HG03558 (cell line): ENCODE measurements around the gene RPGRIP1L.

Experiments
- ATAC-seq: cut with Tn5 transposase; IDR thresholded peaks from one replicate; pipeline ENCODE4 v1.9.1; 2021; ENCODE audit warnings: moderate number of reproducible peaks; ENCODE audit not compliant: unreplicated experiment; ENCODE audit errors: extremely low read depth

Gene RPGRIP1L

DNA sequence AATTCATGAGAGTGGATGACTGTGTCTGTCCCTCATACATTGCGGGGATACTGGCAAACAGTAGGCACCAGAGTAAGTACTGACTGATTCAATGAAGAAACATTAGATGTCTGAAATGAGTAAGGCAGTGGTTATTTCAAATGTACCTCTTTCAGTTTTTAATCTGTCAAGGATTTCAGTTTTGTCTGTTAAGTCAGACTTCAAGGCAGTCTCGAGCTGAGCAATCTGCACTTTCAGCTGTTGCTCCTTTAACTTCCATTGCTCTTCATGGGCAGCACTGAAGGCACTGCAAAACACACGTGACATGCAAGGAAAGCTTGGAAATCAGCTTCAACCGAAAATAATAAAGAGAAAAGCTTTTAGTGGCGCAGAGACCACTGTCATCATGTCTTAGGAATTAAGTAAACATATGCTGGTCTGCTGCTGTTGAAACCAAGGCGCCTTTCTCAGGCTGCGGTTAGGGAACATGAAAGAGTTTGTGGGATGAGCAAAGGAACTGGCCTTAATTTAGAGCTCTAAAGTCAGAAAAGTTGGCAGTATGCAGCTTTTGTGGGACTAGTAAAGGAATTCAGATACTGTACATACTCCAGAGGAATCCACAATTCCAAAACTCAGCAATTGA lies 38.8 kb downstream of the RPGRIP1L start:
- ATAC-seq = no peak

GRCh38 chr16:53662072-53662471 lies 41.6 kb downstream of the RPGRIP1L start:
- ATAC-seq = no peak

- ATAC-seq = no peak
Measured at GRCh38 chr16:53654946-53655345, 48.7 kb downstream of the RPGRIP1L start.

- ATAC-seq = no peak
Measured at GRCh38 chr16:53651357-53651756, 52.3 kb downstream of the RPGRIP1L start.

- no peak for ATAC-seq
Measured at GRCh38 chr16:53646506-53646905, 57.2 kb downstream of the RPGRIP1L start.

GRCh38 chr16:53643474-53643873 lies 60.2 kb downstream of the RPGRIP1L start:
- no peak for ATAC-seq

- ATAC-seq = no peak
Measured at GRCh38 chr16:53642094-53642493, 61.6 kb downstream of the RPGRIP1L start.

DNA sequence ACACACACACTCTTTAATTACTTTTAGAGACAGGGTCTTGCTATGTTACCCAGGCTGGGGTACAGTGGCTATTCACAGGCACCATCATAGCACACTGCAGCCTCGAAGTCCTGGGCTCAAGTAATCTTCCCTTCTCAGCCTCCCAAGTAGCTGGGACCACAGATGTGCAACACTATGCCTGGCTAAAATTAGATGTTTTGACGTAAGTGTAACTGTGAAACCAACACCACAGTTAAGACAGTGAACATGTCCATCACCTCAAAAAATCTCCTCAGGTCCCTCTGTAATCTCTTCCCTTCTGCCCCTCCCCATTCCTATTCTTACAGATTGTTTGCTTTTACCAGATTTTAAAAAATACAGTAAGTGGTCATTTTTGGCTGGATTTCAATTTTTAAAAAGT lies 66.7 kb downstream of the RPGRIP1L start:
- ATAC-seq = no peak

DNA sequence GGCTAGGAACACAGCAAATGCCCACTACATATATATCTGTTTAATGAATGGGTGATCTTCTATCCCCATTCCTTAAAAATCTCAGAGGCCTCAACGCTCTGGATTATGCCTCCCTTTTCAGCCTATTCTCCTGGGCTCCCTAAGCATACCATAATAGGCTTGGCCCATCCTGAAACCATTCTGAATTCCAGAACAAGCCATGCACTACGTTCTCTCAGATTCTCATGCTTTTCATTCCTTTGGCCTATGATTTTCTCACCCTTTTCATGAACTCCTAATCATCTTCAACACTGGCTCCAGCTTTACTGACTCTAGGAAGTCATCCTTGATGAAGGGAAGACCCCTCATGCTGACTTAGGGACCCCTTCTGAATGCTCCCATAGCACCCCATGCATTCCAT lies 71.1 kb downstream of the RPGRIP1L start:
- no peak for ATAC-seq

- ATAC-seq = no peak
Measured at GRCh38 chr16:53631236-53632025, 72.2 kb downstream of the RPGRIP1L start.

- no peak for ATAC-seq
Measured at GRCh38 chr16:53629607-53630312, 73.9 kb downstream of the RPGRIP1L start.

DNA sequence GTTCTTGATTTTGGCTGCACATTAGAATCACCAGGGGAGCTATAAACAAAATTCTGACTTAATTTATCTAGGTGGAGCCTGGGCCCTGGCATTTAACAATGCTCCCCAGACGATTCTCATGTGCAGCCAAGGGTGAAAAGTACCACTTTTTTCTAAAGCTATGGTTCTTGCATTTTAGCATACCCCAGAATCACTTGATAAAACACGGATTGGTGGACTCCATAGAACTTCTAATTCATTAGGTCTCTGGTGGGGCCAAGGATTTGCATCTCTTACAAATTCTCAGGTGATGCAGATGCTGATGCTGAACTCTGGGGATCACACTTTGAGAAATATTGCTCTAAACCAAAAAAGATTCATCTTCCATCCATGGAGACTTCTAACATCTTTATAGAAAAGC lies 74.5 kb downstream of the RPGRIP1L start:
- ATAC-seq = no peak

DNA sequence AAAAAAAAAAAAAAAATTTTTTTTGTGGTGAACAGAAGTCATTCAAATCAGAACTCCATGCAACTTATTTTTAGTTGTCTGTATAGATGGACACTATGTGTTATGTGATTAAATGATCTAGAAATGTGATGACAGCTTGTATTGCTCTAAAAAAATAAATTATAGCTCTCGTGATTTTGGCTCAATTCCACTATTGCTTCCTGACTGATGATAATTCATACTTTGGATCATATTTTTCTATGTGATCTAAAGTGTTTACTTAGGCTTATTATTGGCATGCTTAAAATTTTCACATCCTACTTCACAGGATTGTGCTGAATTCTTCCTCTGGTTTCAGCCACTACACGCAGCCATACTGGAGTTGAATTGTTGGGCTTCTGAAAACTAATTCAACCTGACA lies 76.8 kb downstream of the RPGRIP1L start:
- no peak for ATAC-seq

DNA sequence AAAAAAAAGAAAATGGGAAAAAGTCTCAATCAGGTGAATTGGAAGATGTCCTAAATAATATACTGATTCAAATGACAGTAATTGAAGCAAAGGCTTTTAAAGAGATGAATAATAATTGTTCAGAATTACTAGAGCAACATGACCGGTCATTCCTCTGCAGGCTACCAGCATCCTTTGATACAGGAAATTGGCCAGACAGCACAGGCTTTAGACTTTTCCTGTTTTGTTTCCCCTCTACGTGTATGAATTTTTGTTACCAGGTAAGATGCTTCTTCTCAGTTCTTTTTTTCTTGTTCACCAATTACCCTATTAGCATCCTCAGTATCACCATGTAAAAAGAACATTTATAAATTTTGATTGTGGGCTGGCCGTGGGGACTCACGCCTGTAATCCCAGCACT lies 77.5 kb downstream of the RPGRIP1L start:
- no peak for ATAC-seq

DNA sequence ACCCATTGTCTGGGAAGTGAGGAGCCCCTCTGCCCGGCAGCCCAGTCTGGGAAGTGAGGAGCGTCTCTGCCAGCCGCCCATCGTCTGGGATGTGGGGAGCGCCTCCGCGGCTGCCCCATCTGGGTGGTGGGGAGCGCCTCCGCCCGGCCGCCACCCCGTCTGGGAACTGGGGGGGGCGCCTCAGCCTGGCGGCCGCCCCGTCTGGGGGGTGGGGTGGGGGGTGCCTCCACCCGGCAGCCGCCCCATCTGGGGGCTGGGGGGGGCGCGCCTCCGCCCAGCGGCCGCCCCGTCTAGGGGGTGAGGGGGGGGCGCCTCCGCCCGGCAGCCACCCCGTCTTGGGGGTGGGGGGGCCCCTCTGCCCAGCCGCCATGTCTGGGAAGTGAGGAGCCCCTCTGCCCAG lies 78.4 kb downstream of the RPGRIP1L start:
- ATAC-seq = no peak

DNA sequence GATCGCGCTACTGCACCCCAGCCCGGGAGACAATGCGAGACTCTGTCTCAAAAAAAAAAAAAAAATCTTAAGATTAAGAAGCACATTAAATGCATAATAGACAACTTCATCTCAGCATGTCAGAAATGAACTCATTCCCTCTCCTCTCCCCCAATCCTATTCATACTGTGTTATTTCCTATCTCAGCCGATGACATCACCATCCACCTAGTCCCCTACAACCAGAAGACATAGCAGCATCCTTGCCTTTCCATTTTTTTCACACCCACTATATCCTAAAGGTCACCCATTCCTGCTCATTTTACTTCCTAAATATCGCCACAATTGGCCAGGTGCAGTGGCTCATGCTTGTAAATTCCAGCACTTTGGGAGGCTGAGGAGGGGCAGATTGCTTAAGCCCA lies 81.3 kb downstream of the RPGRIP1L start:
- ATAC-seq = no peak

DNA sequence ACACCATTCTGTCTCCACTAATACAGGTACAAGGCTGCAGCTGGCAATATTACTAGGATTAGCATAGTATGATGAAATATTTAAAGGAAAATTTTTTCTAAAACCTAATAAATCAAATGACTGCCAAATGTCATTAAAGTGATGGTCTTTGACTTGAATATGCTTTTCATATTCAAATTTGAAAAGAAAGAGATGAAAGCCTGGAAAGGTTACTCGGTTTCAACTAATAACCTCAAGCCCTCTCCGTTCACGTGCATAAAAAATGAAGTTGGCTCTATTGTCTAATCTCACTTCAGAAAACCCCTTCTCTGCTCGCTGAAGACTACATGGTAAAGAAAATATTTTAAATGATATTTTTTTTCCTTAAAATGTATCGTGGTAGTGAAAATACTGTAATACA lies 83.2 kb downstream of the RPGRIP1L start:
- no peak for ATAC-seq

DNA sequence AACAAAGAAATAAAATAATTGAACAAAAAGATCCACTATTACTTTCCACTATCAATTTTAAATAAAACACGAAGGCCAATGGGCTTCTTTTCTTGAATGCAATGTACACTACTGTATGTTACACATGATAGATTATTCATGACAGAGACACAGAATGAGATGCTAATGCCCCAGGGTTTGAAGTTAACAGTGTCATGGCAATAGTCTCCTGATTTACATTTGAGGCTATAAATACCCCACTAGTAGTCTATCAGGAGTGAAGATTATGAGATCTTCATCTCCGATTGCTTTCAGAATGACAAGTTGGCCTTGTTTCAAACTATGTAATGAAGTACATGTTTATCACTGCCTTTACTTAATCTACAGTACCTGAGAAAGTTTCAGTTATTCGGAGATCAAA lies 84.4 kb downstream of the RPGRIP1L start:
- ATAC-seq = no peak

DNA sequence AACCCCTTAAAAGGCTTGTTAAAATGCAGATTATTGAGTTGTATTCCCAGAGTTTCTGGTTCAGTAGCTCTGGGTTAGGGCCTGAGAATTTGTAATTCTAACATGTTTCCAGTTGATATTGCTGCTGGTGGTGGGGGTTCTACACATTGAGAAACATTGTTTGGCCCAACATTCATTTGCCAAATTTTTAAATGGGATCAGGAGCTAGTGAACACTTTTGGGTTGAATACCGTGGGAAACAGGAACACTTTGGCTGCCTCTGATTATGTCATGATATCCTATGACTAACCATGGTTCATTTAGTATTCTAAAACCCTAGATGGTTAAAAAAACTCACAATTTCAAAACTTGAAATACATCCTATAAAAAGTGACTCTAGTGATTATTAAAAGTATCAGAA lies 89.3 kb downstream of the RPGRIP1L start:
- ATAC-seq = no peak

DNA sequence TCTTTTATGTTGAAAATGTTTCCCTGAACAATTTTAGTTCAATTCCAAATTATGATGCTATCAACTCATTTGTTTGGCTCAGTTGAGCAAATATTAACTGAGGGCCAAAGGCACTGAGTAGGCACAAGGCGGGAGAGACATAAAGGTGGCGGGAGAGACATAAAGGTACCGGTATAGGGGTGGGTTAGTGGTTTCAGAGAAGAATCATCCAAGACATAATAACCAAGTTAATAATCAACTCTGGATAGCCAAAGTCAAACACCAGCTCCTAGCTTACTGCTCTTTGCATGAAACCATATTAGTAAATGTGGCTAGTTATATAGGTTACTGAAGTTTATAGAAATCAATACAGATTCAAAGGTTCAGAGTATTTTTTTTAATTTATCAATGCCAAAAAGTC lies 91.7 kb downstream of the RPGRIP1L start:
- ATAC-seq = no peak

DNA sequence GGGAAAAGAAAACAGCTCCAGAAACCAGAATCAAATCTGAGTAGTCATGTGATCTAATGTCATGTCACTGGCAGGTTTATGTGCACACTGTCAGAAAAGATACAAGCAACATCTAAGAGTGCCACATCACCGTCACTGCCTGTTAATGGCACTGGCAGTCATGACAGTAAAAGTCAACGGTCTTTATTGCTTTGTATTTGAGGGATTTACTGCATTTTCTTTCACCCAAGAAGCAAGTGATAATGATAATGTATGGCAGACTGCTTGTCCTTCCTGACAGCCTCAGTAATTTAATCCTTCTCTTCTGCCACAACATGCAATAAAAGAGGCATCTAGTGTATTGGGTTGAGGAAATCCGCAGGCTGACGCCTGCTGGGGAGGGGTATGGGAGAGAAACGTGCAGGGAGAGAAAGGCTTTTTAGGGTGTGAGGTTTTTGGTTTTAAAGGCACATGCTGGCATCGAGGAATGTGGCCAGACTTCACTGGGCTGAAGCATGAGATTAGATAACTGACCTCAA lies 92.4 kb downstream of the RPGRIP1L start:
- no peak for ATAC-seq
